ENCODE data around the gene KRTAP4-2. TPM values are rescaled to one million over a fixed set of nuclear protein-coding genes. Genes with fewer than 3 reads are reported as not detected.

The KRTAP4-2 gene
- total and polyA plus RNA-seq, 2 donors (not counting 1 experiment from before 2014, with no cell fraction given) = not detected

- H3K4me1 ChIP-seq (ENCODE audit: control insufficient read depth in 2 of 2, insufficient read depth in 2 of 2, low read length in 2 of 2) = no peaks in the 10 kb centered on the region
- H3K9ac ChIP-seq (ENCODE audit: low read length) = no peak within 1 kb of the TSS
- no peaks in the 10 kb centered on the region for H3K27me3 ChIP-seq (replicated peaks in 1 of 4; ENCODE audit: control extremely low read depth in 1 of 4, control insufficient read depth in 3 of 4, insufficient read depth in 4 of 4, low read length in 3 of 4)
- Mint-ChIP-seq H3K9me3 (ENCODE audit: insufficient read depth) (no peaks in the 10 kb centered on the region), H3K27me3 (peaks cover 28% of the 10 kb centered on the region), H3K4me1 (no peaks in the 10 kb centered on the region), H3K27ac (no peak within 1 kb of the TSS), H3K4me3 (no peak within 1 kb of the TSS)
- no peak for DNase-seq
- H3K36me3 ChIP-seq (replicated peaks in 1 of 2; ENCODE audit: control extremely low read depth in 1 of 2, control insufficient read depth in 1 of 2, extremely low read depth in 1 of 2, insufficient read depth in 2 of 2, low read length in 1 of 2) = no peaks in the 10 kb centered on the region
- no peak within 1 kb of the TSS for H3K27ac ChIP-seq (ENCODE audit: low read length in 2 of 2)
- TF ChIP-seq EZH2 (IDR thresholded peaks at IDR 0.05; ENCODE audit: borderline replicate concordance, insufficient read depth, low read depth, low read length, poor library complexity, severe bottlenecking) (no peak), CTCF (IDR thresholded peaks at IDR 0.05) (no peak)
- intact Hi-C loops (cut with micrococcal nuclease) = no loop called here
- H3K9me3 ChIP-seq (ENCODE audit: control extremely low read depth in 1 of 3, control insufficient read depth in 2 of 3, insufficient read depth in 1 of 3, low read length in 2 of 3) = no peaks in the 10 kb centered on the region
- ChIA-PET POLR2A (no interaction called here), CTCF (no interaction called here)
- H3K4me3 ChIP-seq (ENCODE audit: control extremely low read depth in 1 of 5, extremely low read depth in 1 of 5, insufficient read depth in 1 of 5, low read depth in 2 of 5, low read length in 4 of 5) = no peak within 1 kb of the TSS
- H2AFZ ChIP-seq (ENCODE audit: insufficient read depth, low read depth, low read length, poor library complexity, severe bottlenecking) = no peak within 1 kb of the TSS
- H3K4me2 ChIP-seq (replicated peaks; ENCODE audit: low read depth, low read length, poor library complexity, severe bottlenecking) = no peak within 1 kb of the TSS
- no peak for ATAC-seq (ENCODE audit: low read depth)
- H4K20me1 ChIP-seq (ENCODE audit: control insufficient read depth, insufficient read depth, low read length, poor library complexity, severe bottlenecking) = no peaks in the 10 kb centered on the region
- H3K79me2 ChIP-seq (ENCODE audit: control insufficient read depth, insufficient read depth, low read length) = no peaks in the 10 kb centered on the region
- WGBS (ENCODE audit: insufficient coverage) = 89% methylated on average over 8 of the region's 9 CpGs
Measured at GRCh38 chr17:41184480-41184961, 6.5 kb upstream of the KRTAP4-2 start, which contains the start of gene KRTAP4-1. TSS of gene KRTAP4-1 (minus strand) at chr17:41184911. CDS start at chr17:41184854, 57 bp downstream.

GRCh38 chr17:41178843-41179616, 1.0 kb upstream of the KRTAP4-2 start:
- no peak overlapping the region for H2AFZ ChIP-seq (ENCODE audit: insufficient read depth, low read depth, low read length, poor library complexity, severe bottlenecking)
- CTCF ChIA-PET = interaction anchor here (1.2 kb wide), 1 partner anchor 10 kb away, joined by 3 read pairs; no protein-coding TSS in a partner anchor
- no peaks in the 10 kb centered on the region for H3K27me3 ChIP-seq (replicated peaks in 1 of 4; ENCODE audit: control extremely low read depth in 1 of 4, control insufficient read depth in 3 of 4, insufficient read depth in 4 of 4, low read length in 3 of 4)
- peaks cover 42% of the 10 kb centered on the region for H3K4me1 Mint-ChIP-seq
- no peaks in the 10 kb centered on the region for H3K9me3 ChIP-seq (ENCODE audit: control extremely low read depth in 1 of 3, control insufficient read depth in 2 of 3, insufficient read depth in 1 of 3, low read length in 2 of 3)
- no peak for TF ChIP-seq EZH2 (IDR thresholded peaks at IDR 0.05; ENCODE audit: borderline replicate concordance, insufficient read depth, low read depth, low read length, poor library complexity, severe bottlenecking)
- TF ChIP-seq CTCF (IDR thresholded peaks at IDR 0.05) = no peak
- no peak for DNase-seq
- no peak overlapping the region for H3K4me3 ChIP-seq (ENCODE audit: control extremely low read depth in 1 of 5, extremely low read depth in 1 of 5, insufficient read depth in 1 of 5, low read depth in 2 of 5, low read length in 4 of 5)
- H3K9me3 Mint-ChIP-seq (ENCODE audit: insufficient read depth) = no peaks in the 10 kb centered on the region
- no peak overlapping the region for H3K27ac Mint-ChIP-seq
- peaks cover under 1% of the 10 kb centered on the region for H3K27me3 Mint-ChIP-seq
- ATAC-seq (ENCODE audit: low read depth) = no peak
- H4K20me1 ChIP-seq (ENCODE audit: control insufficient read depth, insufficient read depth, low read length, poor library complexity, severe bottlenecking) = no peaks in the 10 kb centered on the region
- H3K36me3 ChIP-seq (replicated peaks in 1 of 2; ENCODE audit: control extremely low read depth in 1 of 2, control insufficient read depth in 1 of 2, extremely low read depth in 1 of 2, insufficient read depth in 2 of 2, low read length in 1 of 2) = no peaks in the 10 kb centered on the region
- H3K4me1 ChIP-seq (ENCODE audit: control insufficient read depth in 2 of 2, insufficient read depth in 2 of 2, low read length in 2 of 2) = peaks cover 39 to 41% of the 10 kb centered on the region in 2 donors
- no peak overlapping the region for H3K4me3 Mint-ChIP-seq
- WGBS (ENCODE audit: insufficient coverage) = 100% methylated on average over 1 of the region's 1 CpG
- H3K4me2 ChIP-seq (replicated peaks; ENCODE audit: low read depth, low read length, poor library complexity, severe bottlenecking) = no peak overlapping the region
- no peak overlapping the region for H3K27ac ChIP-seq (ENCODE audit: low read length in 2 of 2)
- no peak overlapping the region for H3K9ac ChIP-seq (ENCODE audit: low read length)
- intact Hi-C loops (cut with micrococcal nuclease) = loop anchor here (5.0 kb wide), 1 partner anchor 62 kb away; the partner anchor contains the start of gene KRTAP4-11
- POLR2A ChIA-PET = no interaction called here
- H3K79me2 ChIP-seq (ENCODE audit: control insufficient read depth, insufficient read depth, low read length) = no peaks in the 10 kb centered on the region
